Right lobe of liver (tissue), 4 donors: ENCODE results near the gene MID1.

Experiments
- CTCF ChIP-seq, 4 donors: fragments of 200-600 bp in 3 of 4; fragments of 450-650 bp in 1 of 4; IDR thresholded peaks; one replicate each; pipeline versions ENCODE4 v1.5.1 to v1.8.0; 2016 to 2022; ENCODE audit warnings: antibody characterized with exemption in 4 of 4, mild to moderate bottlenecking in 2 of 4
- POLR2A ChIP-seq: fragments of 450-650 bp; IDR thresholded peaks from one replicate; pipeline ENCODE4 v1.6.1; 2017; ENCODE audit warnings: antibody characterized with exemption, mild to moderate bottlenecking
- donor health status: DM: no; HTN: no; CAD: no.
- donor health status: DM: no; HTN: no; CAD: no.
- donor health status: DM: no; HTN: yes; CAD: no.

GRCh38 chrX:10630320-10630719 lies 9.9 kb upstream of the MID1 start:
- TF ChIP-seq CTCF (IDR thresholded peaks at IDR 0.05), result no peak
- no peak for TF ChIP-seq POLR2A
